HepG2 (cell line): Measurements from ENCODE around the gene GATD1. TPM values are rescaled to one million over a fixed set of nuclear protein-coding genes. Genes with fewer than 3 reads are reported as not detected.

Source experiments
- SRSF9 ChIP-seq: fragments of 200-400 bp; formaldehyde crosslinking; IDR thresholded peaks from 2 replicates; pipeline ENCODE4 v1.6.1; 2018; ENCODE audit warnings: borderline replicate concordance, mild to moderate bottlenecking, low read depth, low read length; ENCODE audit not compliant: insufficient read depth, poor library complexity, severe bottlenecking
- ZNF292 ChIP-seq: sonication (generic); formaldehyde crosslinking; IDR thresholded peaks from 2 replicates; pipeline ENCODE4 v1.8.1; 2022; ENCODE audit warnings: mild to moderate bottlenecking, low read depth, missing genetic modification reagents, borderline replicate concordance
- ZNF343 ChIP-seq: sonication (generic); formaldehyde crosslinking; IDR thresholded peaks from 2 replicates; pipeline ENCODE4 v1.4.0; 2020; ENCODE audit warnings: mild to moderate bottlenecking, missing genetic modification reagents
- ZNF646 ChIP-seq: sonication (generic); formaldehyde crosslinking; IDR thresholded peaks from 2 replicates; pipeline ENCODE4 v1.9.0; 2021; ENCODE audit warnings: mild to moderate bottlenecking, missing genetic modification reagents
- ZNF891 ChIP-seq: sonication (generic); formaldehyde crosslinking; IDR thresholded peaks from 2 replicates; pipeline ENCODE4 v1.5.0; 2020; ENCODE audit warnings: mild to moderate bottlenecking, missing genetic modification reagents
- polyA plus RNA-seq, 8 experiments: library from polyadenylated mRNA; depleted of rRNA in 3 of 8; stranded (reverse) in 7 of 8; unstranded in 1 of 8; fragments of >200 nt; fragmentation: Illumina TruSeq in 4 of 8; extraction: Trizol in 4 of 8; gene quantifications; 2 replicates each; pipeline versions ENCODE4 v1.2.1 to v1.2.3, GENCODE V29; 2011 to 2016; ENCODE audit warnings: low read depth in 4 of 8, missing spikeins in 1 of 8, mixed read lengths in 1 of 8; ENCODE audit not compliant: insufficient read depth in 1 of 8
- total RNA-seq, 5 experiments: library from RNA; depleted of rRNA; stranded (reverse); fragments of >200 nt; fragmentation: Illumina TruSeq; extraction: Trizol; gene quantifications; 2 replicates each; pipeline ENCODE4 v1.2.3, GENCODE V29; 2016; ENCODE audit warnings: low read depth in 1 of 5
- TF ChIP-seq, protein P1 (sequence below): sonication (generic); formaldehyde crosslinking; IDR thresholded peaks from 2 replicates; pipeline ENCODE4 v1.8.1; 2022; ENCODE audit warnings: mild to moderate bottlenecking, missing genetic modification reagents
- TF ChIP-seq, protein P2 (sequence below): sonication (generic); formaldehyde crosslinking; IDR thresholded peaks from 2 replicates; pipeline ENCODE4 v1.8.1; 2023; ENCODE audit warnings: mild to moderate bottlenecking, moderate library complexity, missing genetic modification reagents
- TF ChIP-seq, protein P3 (sequence below): sonication (generic); formaldehyde crosslinking; IDR thresholded peaks from 2 replicates; pipeline ENCODE4 v1.4.0; 2020; ENCODE audit warnings: mild to moderate bottlenecking, missing genetic modification reagents, borderline replicate concordance

Gene GATD1
- total and polyA plus RNA-seq, 2 of the 13 experiments (the other 11 are each of a cell fraction or from before 2014, with no cell fraction given), result 31.3 to 60.5 TPM

- no peak for TF ChIP-seq ZNF646 (CRISPR knock-in tag)
- no peak; the same call in 1 of the 2 replicates for TF ChIP-seq ZNF891 (CRISPR knock-in tag)
- TF ChIP-seq, protein P1, sequence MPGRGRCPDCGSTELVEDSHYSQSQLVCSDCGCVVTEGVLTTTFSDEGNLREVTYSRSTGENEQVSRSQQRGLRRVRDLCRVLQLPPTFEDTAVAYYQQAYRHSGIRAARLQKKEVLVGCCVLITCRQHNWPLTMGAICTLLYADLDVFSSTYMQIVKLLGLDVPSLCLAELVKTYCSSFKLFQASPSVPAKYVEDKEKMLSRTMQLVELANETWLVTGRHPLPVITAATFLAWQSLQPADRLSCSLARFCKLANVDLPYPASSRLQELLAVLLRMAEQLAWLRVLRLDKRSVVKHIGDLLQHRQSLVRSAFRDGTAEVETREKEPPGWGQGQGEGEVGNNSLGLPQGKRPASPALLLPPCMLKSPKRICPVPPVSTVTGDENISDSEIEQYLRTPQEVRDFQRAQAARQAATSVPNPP (CRISPR knock-in tag), result no peak
- TF ChIP-seq ZNF292 (CRISPR knock-in tag), result no peak
- TF ChIP-seq, protein P2, sequence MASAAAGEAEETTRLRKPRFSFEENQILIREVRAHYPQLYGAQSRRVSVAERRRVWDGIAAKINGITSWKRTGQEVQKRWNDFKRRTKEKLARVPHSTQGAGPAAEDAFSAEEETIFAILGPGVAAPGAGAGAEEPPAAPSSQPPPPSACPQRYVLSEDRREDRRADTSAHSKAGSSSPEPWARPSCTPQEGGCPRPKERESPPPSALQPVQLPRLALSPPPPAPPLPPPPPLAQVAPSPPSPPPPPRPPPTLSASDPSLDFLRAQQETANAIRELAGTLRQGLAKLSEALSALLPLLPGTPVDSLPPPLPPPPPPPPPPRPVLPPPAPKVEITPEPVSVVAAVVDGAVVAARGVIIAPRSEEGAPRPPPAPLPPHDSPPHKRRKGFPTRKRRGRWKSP (CRISPR knock-in tag), result no peak
- no peak for TF ChIP-seq ZNF343 (CRISPR knock-in tag)
- TF ChIP-seq SRSF9, result no peak
- TF ChIP-seq, protein P3, sequence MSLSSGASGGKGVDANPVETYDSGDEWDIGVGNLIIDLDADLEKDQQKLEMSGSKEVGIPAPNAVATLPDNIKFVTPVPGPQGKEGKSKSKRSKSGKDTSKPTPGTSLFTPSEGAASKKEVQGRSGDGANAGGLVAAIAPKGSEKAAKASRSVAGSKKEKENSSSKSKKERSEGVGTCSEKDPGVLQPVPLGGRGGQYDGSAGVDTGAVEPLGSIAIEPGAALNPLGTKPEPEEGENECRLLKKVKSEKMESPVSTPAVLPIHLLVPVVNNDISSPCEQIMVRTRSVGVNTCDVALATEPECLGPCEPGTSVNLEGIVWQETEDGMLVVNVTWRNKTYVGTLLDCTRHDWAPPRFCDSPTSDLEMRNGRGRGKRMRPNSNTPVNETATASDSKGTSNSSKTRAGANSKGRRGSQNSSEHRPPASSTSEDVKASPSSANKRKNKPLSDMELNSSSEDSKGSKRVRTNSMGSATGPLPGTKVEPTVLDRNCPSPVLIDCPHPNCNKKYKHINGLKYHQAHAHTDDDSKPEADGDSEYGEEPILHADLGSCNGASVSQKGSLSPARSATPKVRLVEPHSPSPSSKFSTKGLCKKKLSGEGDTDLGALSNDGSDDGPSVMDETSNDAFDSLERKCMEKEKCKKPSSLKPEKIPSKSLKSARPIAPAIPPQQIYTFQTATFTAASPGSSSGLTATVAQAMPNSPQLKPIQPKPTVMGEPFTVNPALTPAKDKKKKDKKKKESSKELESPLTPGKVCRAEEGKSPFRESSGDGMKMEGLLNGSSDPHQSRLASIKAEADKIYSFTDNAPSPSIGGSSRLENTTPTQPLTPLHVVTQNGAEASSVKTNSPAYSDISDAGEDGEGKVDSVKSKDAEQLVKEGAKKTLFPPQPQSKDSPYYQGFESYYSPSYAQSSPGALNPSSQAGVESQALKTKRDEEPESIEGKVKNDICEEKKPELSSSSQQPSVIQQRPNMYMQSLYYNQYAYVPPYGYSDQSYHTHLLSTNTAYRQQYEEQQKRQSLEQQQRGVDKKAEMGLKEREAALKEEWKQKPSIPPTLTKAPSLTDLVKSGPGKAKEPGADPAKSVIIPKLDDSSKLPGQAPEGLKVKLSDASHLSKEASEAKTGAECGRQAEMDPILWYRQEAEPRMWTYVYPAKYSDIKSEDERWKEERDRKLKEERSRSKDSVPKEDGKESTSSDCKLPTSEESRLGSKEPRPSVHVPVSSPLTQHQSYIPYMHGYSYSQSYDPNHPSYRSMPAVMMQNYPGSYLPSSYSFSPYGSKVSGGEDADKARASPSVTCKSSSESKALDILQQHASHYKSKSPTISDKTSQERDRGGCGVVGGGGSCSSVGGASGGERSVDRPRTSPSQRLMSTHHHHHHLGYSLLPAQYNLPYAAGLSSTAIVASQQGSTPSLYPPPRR (CRISPR knock-in tag), result 0 out of 2 replicates have a peak, but pooled peaks have one; percentile 22
Measured at GRCh38 chr11:776561-777287, 563 bp downstream of the GATD1 start (continued).
